ENCODE measurements around the gene CSNK1G2.

- TF ChIP-seq CTCF (IDR thresholded peaks at IDR 0.05; ENCODE audit: poor library complexity) (no peak), EZH2 (IDR thresholded peaks at IDR 0.05; ENCODE audit: borderline replicate concordance) (no peak)
Observed at GRCh38 chr19:1986357-1987162, 45.6 kb downstream of the CSNK1G2 start.

Measured in hepatocyte (in vitro differentiated cells).